NCI-H526 (cell line): ENCODE results near the gene PPP1R27.
A peak's percentile ranks its signal among the peaks of the same experiment; 100 is the strongest.
"Not testable (repeated sequence)": the region's sequence is repeated elsewhere in the genome, so short reads cannot be mapped to it uniquely, and the experiment has no call there.

Experiments used
- DNase-seq, 2 experiments: peaks; one replicate each; lab custom pipeline; 2025; lab: John Stamatoyannopoulos, UW

The PPP1R27 gene

GRCh38 chr17:81840826-81841778 lies 6.3 kb upstream of the PPP1R27 start:
- DNase-seq, result no peak

- DNase-seq, result not testable (repeated sequence)
Measured at GRCh38 chr17:81840059-81840458, 5.2 kb upstream of the PPP1R27 start.

- DNase-seq, result no peak
Measured at GRCh38 chr17:81839301-81839700, 4.5 kb upstream of the PPP1R27 start.

- DNase-seq, result no peak
Measured at GRCh38 chr17:81838753-81839255, 4.0 kb upstream of the PPP1R27 start.

GRCh38 chr17:81837641-81838040 lies 2.8 kb upstream of the PPP1R27 start:
- DNase-seq, result no peak

- DNase-seq, result no peak
Measured at GRCh38 chr17:81833921-81834830, 674 bp downstream of the PPP1R27 start.

GRCh38 chr17:81833160-81833920 lies 1.5 kb downstream of the PPP1R27 start, which contains the start of gene MCRIP1:
Gene MCRIP1 (minus strand): TSS chr17:81833291. CDS start chr17:81824506, 8,785 bp downstream.
- peak; percentile 67 to 98 for DNase-seq

- DNase-seq, result peak in 1 of 2 experiments; percentile 65
Measured at GRCh38 chr17:81832608-81833159, 2.2 kb downstream of the PPP1R27 start.

GRCh38 chr17:81831957-81832607 lies 2.8 kb downstream of the PPP1R27 start:
- peak in 1 of 2 experiments; percentile 49 for DNase-seq

- DNase-seq, result no peak
Measured at GRCh38 chr17:81831563-81831956, 3.3 kb downstream of the PPP1R27 start.

- no peak for DNase-seq
Measured at GRCh38 chr17:81829858-81830257, 5.0 kb downstream of the PPP1R27 start.

- DNase-seq, result no peak
Measured at GRCh38 chr17:81828656-81829055, 6.2 kb downstream of the PPP1R27 start.

GRCh38 chr17:81825841-81826466 lies 8.9 kb downstream of the PPP1R27 start:
- DNase-seq, result no peak

- DNase-seq, result no peak
Measured at GRCh38 chr17:81824595-81824994, 10.3 kb downstream of the PPP1R27 start.

GRCh38 chr17:81823820-81824550 lies 10.9 kb downstream of the PPP1R27 start:
- no peak for DNase-seq

GRCh38 chr17:81822996-81823819 lies 11.6 kb downstream of the PPP1R27 start:
- no peak for DNase-seq

- no peak for DNase-seq
Measured at GRCh38 chr17:81822312-81822637, 12.6 kb downstream of the PPP1R27 start.

GRCh38 chr17:81821603-81822311 lies 13.1 kb downstream of the PPP1R27 start:
- peak; percentile 42 to 89 for DNase-seq
